Measurements from ENCODE around the gene GRID1.

Gene GRID1

DNA sequence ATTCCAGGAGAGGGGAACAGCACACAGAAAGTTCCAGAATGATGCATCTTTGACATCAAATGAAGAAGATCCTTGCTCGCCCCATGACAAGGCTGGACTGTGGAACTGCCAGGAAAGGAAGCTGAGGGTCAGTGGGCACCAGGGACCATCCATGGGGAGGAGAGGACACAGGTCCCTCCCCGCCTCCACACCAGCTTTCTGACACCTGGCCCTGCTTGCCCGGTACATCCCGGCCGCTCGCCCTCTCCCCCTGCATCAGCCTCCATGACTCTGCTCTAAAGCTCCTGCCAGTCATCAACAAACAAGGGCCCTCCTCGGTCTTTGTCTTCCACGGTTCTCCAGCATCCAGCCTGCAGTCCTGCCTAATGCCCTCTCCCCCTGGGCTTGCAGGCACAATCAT lies 222.3 kb downstream of the GRID1 start:
- Histone ChIP-seq H3F3A (ENCODE audit: insufficient read depth, low read length) (no peaks in the 10 kb centered on the region), H3K27ac (ENCODE audit: low read depth, low read length, poor library complexity, severe bottlenecking) (no peak overlapping the region), H3K4me1 (ENCODE audit: insufficient read depth, low read length, severe bottlenecking) (no peaks in the 10 kb centered on the region), H3K4me2 (ENCODE audit: low read length) (no peak overlapping the region), H3K9me2 (ENCODE audit: low read depth, low read length) (no peaks in the 10 kb centered on the region), H3K79me2 (ENCODE audit: insufficient read depth, low read length) (no peaks in the 10 kb centered on the region), H3K4me3 (ENCODE audit: low read depth, low read length, poor library complexity, severe bottlenecking) (no peak overlapping the region), H4K20me1 (ENCODE audit: insufficient read depth, low read length) (no peaks in the 10 kb centered on the region), H2AFZ (ENCODE audit: low read length) (no peak overlapping the region), H3K9ac (ENCODE audit: low read length) (no peak overlapping the region), H3K36me3 (ENCODE audit: insufficient read depth, low read length) (no peaks in the 10 kb centered on the region), H3K27me3 (ENCODE audit: insufficient read depth, low read length) (no peaks in the 10 kb centered on the region), H3K9me3 (ENCODE audit: low read length) (no peaks in the 10 kb centered on the region)
- TF ChIP-seq EZH2 (IDR thresholded peaks at IDR 0.05; ENCODE audit: borderline replicate concordance, low read length), result no peak
- TF ChIP-seq, protein P1, sequence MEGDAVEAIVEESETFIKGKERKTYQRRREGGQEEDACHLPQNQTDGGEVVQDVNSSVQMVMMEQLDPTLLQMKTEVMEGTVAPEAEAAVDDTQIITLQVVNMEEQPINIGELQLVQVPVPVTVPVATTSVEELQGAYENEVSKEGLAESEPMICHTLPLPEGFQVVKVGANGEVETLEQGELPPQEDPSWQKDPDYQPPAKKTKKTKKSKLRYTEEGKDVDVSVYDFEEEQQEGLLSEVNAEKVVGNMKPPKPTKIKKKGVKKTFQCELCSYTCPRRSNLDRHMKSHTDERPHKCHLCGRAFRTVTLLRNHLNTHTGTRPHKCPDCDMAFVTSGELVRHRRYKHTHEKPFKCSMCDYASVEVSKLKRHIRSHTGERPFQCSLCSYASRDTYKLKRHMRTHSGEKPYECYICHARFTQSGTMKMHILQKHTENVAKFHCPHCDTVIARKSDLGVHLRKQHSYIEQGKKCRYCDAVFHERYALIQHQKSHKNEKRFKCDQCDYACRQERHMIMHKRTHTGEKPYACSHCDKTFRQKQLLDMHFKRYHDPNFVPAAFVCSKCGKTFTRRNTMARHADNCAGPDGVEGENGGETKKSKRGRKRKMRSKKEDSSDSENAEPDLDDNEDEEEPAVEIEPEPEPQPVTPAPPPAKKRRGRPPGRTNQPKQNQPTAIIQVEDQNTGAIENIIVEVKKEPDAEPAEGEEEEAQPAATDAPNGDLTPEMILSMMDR (IDR thresholded peaks at IDR 0.05; ENCODE audit: low read length), result no peak

DNA sequence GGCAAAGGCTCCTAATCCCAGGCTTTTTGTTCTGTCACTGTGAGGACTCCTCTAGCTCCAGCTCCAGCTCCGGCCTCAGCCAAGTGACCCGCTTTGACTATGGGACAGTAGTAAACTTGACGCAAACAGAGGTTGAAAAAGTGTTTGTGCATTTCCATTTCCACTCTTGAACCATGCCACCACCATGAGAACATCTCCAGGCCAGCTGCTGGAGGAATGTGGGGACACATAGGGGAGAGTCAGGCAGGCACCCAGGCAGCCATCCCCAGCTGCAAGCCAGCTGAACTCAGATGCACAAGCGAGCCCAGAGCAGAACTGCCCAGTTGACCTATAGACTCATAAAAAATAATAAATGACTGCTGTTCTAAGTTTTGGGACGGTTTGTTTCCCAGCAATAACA lies 224.7 kb downstream of the GRID1 start:
- TF ChIP-seq EZH2 (IDR thresholded peaks at IDR 0.05; ENCODE audit: borderline replicate concordance, low read length), result no peak
- TF ChIP-seq, protein P1 (IDR thresholded peaks at IDR 0.05; ENCODE audit: low read length), result no peak
- Histone ChIP-seq H3F3A (ENCODE audit: insufficient read depth, low read length) (no peaks in the 10 kb centered on the region), H3K4me2 (ENCODE audit: low read length) (no peak overlapping the region)

DNA sequence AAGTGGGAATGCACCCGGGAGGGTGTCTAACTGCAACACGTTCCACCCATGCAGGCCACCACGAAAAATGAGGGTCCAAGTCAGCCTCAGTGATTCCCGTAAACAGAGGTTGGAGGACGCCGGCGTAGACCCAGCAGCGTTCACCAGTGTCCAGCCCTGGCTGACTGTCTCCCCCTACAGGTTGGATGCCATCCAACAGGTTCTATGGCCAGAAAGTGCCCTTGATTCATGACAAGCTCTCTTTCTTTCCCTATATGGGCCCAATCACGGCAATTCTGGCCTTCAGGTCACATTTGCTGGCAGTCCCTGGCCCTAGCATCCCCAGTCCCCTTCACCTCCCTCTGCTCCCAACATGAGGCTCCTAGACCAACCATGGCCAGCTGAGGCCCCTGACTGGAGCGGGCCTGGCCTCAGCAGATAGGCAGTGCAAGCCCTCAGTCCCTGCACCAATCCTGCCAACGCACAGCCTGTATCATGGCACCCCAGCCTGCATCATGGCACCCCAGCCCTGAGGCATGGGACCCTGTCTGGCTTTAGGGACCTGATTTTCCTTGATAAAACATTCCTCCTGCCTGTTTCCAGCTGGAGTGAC lies 227.4 kb downstream of the GRID1 start:
- H2AFZ ChIP-seq (ENCODE audit: low read length), result no peak overlapping the region
- no peaks in the 10 kb centered on the region for H3K4me1 ChIP-seq (ENCODE audit: insufficient read depth, low read length, severe bottlenecking)
- H3K79me2 ChIP-seq (ENCODE audit: insufficient read depth, low read length), result no peaks in the 10 kb centered on the region
- no peaks in the 10 kb centered on the region for H3K9me3 ChIP-seq (ENCODE audit: low read length)
- TF ChIP-seq, protein P1 (IDR thresholded peaks at IDR 0.05; ENCODE audit: low read length), result peak; percentile 78
- TF ChIP-seq EZH2 (IDR thresholded peaks at IDR 0.05; ENCODE audit: borderline replicate concordance, low read length), result no peak
- no peaks in the 10 kb centered on the region for H3K36me3 ChIP-seq (ENCODE audit: insufficient read depth, low read length)
- no peak overlapping the region for H3K4me3 ChIP-seq (ENCODE audit: low read depth, low read length, poor library complexity, severe bottlenecking)
- H3K9ac ChIP-seq (ENCODE audit: low read length), result no peak overlapping the region
- H3F3A ChIP-seq (ENCODE audit: insufficient read depth, low read length), result no peaks in the 10 kb centered on the region
- no peaks in the 10 kb centered on the region for H3K9me2 ChIP-seq (ENCODE audit: low read depth, low read length)
- no peak overlapping the region for H3K4me2 ChIP-seq (ENCODE audit: low read length)
- H3K27ac ChIP-seq (ENCODE audit: low read depth, low read length, poor library complexity, severe bottlenecking), result no peak overlapping the region
- H4K20me1 ChIP-seq (ENCODE audit: insufficient read depth, low read length), result no peaks in the 10 kb centered on the region
- H3K27me3 ChIP-seq (ENCODE audit: insufficient read depth, low read length), result no peaks in the 10 kb centered on the region

More for the DNA sequence above, 224.7 kb downstream of the GRID1 start:
- H4K20me1 ChIP-seq (ENCODE audit: insufficient read depth, low read length), result no peaks in the 10 kb centered on the region
- H3K27ac ChIP-seq (ENCODE audit: low read depth, low read length, poor library complexity, severe bottlenecking), result no peak overlapping the region
- no peaks in the 10 kb centered on the region for H3K36me3 ChIP-seq (ENCODE audit: insufficient read depth, low read length)
- H3K9me2 ChIP-seq (ENCODE audit: low read depth, low read length), result no peaks in the 10 kb centered on the region
- H3K9me3 ChIP-seq (ENCODE audit: low read length), result no peaks in the 10 kb centered on the region
- no peak overlapping the region for H3K4me3 ChIP-seq (ENCODE audit: low read depth, low read length, poor library complexity, severe bottlenecking)
- H2AFZ ChIP-seq (ENCODE audit: low read length), result no peak overlapping the region
- H3K4me1 ChIP-seq (ENCODE audit: insufficient read depth, low read length, severe bottlenecking), result no peaks in the 10 kb centered on the region
- no peaks in the 10 kb centered on the region for H3K27me3 ChIP-seq (ENCODE audit: insufficient read depth, low read length)
- no peaks in the 10 kb centered on the region for H3K79me2 ChIP-seq (ENCODE audit: insufficient read depth, low read length)
- H3K9ac ChIP-seq (ENCODE audit: low read length), result no peak overlapping the region
